Measurements from ENCODE around the gene CATSPER1. TPM values are rescaled to one million over a fixed set of nuclear protein-coding genes. Genes with fewer than 3 reads are reported as not detected.
A peak's percentile ranks its signal among the peaks of the same experiment; 100 is the strongest.

The CATSPER1 gene
- total and polyA plus RNA-seq, 10 donors, result 0.30 to 1.2 (median 0.70) TPM; not detected in 2

DNA sequence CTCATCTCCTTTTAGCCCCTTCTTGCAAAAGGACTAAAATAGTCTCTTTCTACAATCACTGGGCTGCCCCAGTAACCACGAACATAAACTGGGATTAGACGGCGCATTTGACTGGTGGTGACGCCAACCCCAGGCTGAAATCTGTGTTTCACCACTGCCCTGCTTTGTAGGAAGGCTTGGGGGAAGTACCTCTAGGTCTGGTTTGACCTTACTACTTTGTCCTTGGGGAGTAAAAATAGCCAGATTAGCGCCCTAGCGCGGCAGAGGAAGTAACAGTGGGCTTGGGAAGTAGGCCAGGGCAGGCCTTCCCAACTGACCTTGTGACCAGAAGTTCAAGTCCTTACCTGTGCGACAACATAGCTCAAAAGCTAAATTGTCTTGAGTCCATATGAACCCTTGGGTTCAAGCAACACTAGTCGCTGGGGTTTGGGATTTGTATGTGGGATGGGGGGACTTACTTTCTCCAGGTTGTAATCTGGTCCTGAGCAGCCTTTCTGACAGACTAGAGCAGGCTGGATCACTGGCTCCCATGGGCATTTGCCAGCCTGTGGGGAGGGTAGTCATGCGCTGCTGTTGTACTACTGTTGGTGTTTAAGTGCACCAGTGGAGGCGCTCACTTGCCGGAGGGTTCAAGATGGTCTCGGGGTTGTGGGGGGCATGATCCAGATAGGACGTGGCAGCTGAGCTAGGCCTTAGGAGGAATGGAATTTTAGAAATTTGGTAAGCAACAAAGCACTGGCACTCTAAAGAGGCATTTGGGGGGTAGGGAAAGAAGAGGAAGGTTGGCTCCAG lies 42.8 kb upstream of the CATSPER1 start:
- DNase-seq, result peak; percentile 85
- Histone ChIP-seq H3K27me3 (replicated peaks in 1 of 7) (no peaks in the 10 kb centered on the region), H3K27ac (peak overlapping the region; percentile 95 to 99 (median 99)), H3K4me3 (peak overlapping the region; percentile 40 to 98 (median 80)), H3K4me1 (peaks cover 33 to 79% (median 59%) of the 10 kb centered on the region in 6 donors), H3K9me3 (no peaks in the 10 kb centered on the region), H3K36me3 (peaks cover 3 to 62% (median 45%) of the 10 kb centered on the region in 6 donors)
- 15 to 23% (median 21%) methylated on average over 14 of the region's 14 CpGs for WGBS, 5 donors
- intact Hi-C loops (cut with DNase I; ENCODE audit: low total_unique reads), result loop anchor here (10.0 kb wide), 1 partner anchor 66 kb away; no protein-coding TSS in a partner anchor
- TF ChIP-seq POLR2AphosphoS5 (IDR thresholded peaks at IDR 0.05) (peak in 1 of 3 donors; percentile 62), POLR2A (IDR thresholded peaks at IDR 0.05) (no peak)
- TF ChIP-seq, protein P1, sequence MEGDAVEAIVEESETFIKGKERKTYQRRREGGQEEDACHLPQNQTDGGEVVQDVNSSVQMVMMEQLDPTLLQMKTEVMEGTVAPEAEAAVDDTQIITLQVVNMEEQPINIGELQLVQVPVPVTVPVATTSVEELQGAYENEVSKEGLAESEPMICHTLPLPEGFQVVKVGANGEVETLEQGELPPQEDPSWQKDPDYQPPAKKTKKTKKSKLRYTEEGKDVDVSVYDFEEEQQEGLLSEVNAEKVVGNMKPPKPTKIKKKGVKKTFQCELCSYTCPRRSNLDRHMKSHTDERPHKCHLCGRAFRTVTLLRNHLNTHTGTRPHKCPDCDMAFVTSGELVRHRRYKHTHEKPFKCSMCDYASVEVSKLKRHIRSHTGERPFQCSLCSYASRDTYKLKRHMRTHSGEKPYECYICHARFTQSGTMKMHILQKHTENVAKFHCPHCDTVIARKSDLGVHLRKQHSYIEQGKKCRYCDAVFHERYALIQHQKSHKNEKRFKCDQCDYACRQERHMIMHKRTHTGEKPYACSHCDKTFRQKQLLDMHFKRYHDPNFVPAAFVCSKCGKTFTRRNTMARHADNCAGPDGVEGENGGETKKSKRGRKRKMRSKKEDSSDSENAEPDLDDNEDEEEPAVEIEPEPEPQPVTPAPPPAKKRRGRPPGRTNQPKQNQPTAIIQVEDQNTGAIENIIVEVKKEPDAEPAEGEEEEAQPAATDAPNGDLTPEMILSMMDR (IDR thresholded peaks at IDR 0.05 in 8 of 11, conservative IDR thresholded peaks at IDR 0.05 in 3 of 11), result peak in 2 of 11 experiments; percentile 3 to 12

DNA sequence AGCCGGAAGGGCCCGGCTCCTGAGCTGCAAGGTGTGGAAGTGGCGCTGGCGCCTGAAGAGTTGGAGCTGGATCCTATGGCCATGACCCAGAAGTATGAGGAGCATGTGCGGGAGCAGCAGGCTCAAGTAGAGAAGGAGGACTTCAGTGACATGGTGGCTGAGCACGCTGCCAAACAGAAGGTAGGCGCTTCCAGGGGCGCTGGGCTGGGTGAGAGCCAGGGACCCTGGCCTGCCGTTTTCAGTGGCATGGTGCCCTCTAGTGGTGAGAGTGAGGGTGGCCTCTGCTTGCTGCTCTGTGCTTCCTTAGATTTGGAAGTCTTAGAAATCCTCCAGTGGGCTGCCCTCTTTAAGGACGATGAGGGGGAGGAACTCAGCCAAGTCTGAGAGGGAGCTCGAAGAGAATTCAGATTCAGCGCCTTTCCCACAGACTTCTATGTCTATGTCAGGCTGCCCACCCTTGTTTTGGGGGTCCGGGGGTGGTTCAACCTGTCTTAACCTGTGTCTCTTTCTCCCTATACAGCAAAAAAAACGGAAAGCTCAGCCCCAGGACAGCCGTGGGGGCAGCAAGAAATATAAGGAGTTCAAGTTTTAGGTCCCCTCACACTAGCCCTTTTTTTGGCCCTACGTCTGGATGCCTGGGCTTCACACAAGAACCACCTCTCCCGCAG lies 42.0 kb upstream of the CATSPER1 start:
- H3K9me3 ChIP-seq, result no peaks in the 10 kb centered on the region
- no peaks in the 10 kb centered on the region for H3K27me3 ChIP-seq (replicated peaks in 1 of 7)
- peaks cover 33 to 79% (median 58%) of the 10 kb centered on the region in 6 donors for H3K4me1 ChIP-seq
- peaks cover 8 to 67% (median 52%) of the 10 kb centered on the region in 6 donors for H3K36me3 ChIP-seq
- H3K27ac ChIP-seq, result peak overlapping the region; percentile 95 to 99 (median 99)
- 43 to 58% (median 53%) methylated on average over 17 of the region's 17 CpGs for WGBS, 5 donors
- TF ChIP-seq POLR2A (IDR thresholded peaks at IDR 0.05) (no peak), POLR2AphosphoS5 (IDR thresholded peaks at IDR 0.05) (peak; percentile 48 to 75 (median 55))
- TF ChIP-seq, protein P1 (IDR thresholded peaks at IDR 0.05 in 8 of 11, conservative IDR thresholded peaks at IDR 0.05 in 3 of 11), result peak; percentile 72 to 97 (median 90)
- intact Hi-C loops (cut with DNase I; ENCODE audit: low total_unique reads), result loop anchor here (10.0 kb wide), 1 partner anchor 67 kb away; no protein-coding TSS in a partner anchor
- H3K4me3 ChIP-seq, result peak overlapping the region in 1 of 8 donors; percentile 98
- DNase-seq, result peak; percentile 90

DNA sequence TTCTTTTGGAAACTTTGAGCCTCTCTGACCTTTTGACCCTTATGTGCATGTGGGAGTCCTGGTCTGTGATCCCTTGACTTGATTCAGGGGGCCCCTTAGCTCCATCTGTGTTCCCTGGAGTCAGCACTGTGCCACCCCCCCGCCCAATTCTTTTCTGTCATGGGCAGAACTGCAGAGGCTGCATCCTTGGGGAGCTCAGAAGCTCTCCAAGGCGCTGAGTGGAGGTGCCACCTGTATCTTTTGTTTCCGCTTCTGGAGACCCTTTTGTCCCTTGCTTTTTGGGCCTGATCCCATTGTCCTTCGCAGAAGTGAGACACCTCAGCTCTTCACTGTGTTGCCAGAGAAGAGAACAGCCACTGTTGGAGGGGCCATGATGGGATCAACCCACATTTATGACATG lies 41.4 kb upstream of the CATSPER1 start:
- peak overlapping the region in 7 of 8 donors; percentile 14 to 99 (median 99) for H3K27ac ChIP-seq
- TF ChIP-seq POLR2A (IDR thresholded peaks at IDR 0.05) (no peak), POLR2AphosphoS5 (IDR thresholded peaks at IDR 0.05) (no peak)
- TF ChIP-seq, protein P1 (IDR thresholded peaks at IDR 0.05 in 8 of 11, conservative IDR thresholded peaks at IDR 0.05 in 3 of 11), result no peak
- H3K4me1 ChIP-seq, result peaks cover 33 to 74% (median 52%) of the 10 kb centered on the region in 6 donors
- H3K27me3 ChIP-seq (replicated peaks in 1 of 7), result no peaks in the 10 kb centered on the region
- H3K4me3 ChIP-seq, result no peak overlapping the region
- 72 to 91% (median 89%) methylated on average over 4 of the region's 4 CpGs for WGBS, 5 donors
- intact Hi-C loops (cut with DNase I; ENCODE audit: low total_unique reads), result loop anchor here (10.0 kb wide), 1 partner anchor 67 kb away; no protein-coding TSS in a partner anchor
- no peaks in the 10 kb centered on the region for H3K9me3 ChIP-seq
- peaks cover 15 to 67% (median 59%) of the 10 kb centered on the region in 6 donors for H3K36me3 ChIP-seq
- DNase-seq, result no peak
